Endothelial cell of umbilical vein (primary cell): ENCODE results near the gene GIMAP8. TPM values are rescaled to one million over a fixed set of nuclear protein-coding genes. Genes with fewer than 3 reads are reported as not detected.

Experiments used
- BruUV-seq: library from RNA; stranded (reverse); fragments of 400-500 nt; replicated peaks from 2 replicates; lab custom pipeline; 2021; lab: Mats Ljungman, UMichigan
- CTCF ChIA-PET: fragments of 300-600, 350-600 bp; sonication (Branson Sonifier 250); formaldehyde crosslinking; loops from one replicate; lab custom pipeline; 2021; ENCODE audit warnings: antibody characterized with exemption, inconsistent platforms; lab: Charles Lee
- POLR2A ChIA-PET: fragments of 300-600, 350-600 bp; sonication (Branson Sonifier 250); formaldehyde crosslinking; loops from one replicate; lab custom pipeline; 2021; ENCODE audit warnings: antibody characterized with exemption, inconsistent platforms; lab: Charles Lee
- DNase-seq: peaks from one replicate; pipeline ENCODE4 v3.0.0-alpha.2; 2011; ENCODE audit warnings: low read depth, low spot score
- FAIRE-seq: peaks from 2 replicates; lab custom pipeline; 2011; peaks lifted over from hg19 to GRCh38; lab: Jason Lieb, UNC
- H2AFZ ChIP-seq: 2 replicates; pipeline ENCODE4 v1.6.0; 2012; ENCODE audit warnings: low read depth, low read length, control low read depth, inconsistent platforms
- H3K27ac ChIP-seq: 2 replicates; pipeline ENCODE4 v1.5.1; 2011; ENCODE audit warnings: low read depth, mild to moderate bottlenecking, control low read depth, low read length, moderate library complexity; ENCODE audit not compliant: insufficient read depth
- H3K27me3 ChIP-seq, 2 experiments: 2 replicates each; pipeline versions ENCODE4 v1.6.0 to v1.6.1; 2011; ENCODE audit warnings: low read length in 2 of 2, mixed read lengths in 1 of 2; ENCODE audit not compliant: control insufficient read depth in 2 of 2, insufficient read depth in 2 of 2
- H3K36me3 ChIP-seq, 2 experiments: 2 replicates in 1 of 2; 3 replicates in 1 of 2; pipeline ENCODE4 v1.5.1; 2011; ENCODE audit warnings: low read length in 2 of 2, mild to moderate bottlenecking in 1 of 2, moderate library complexity in 1 of 2; ENCODE audit not compliant: control insufficient read depth in 2 of 2, insufficient read depth in 2 of 2; ENCODE audit errors: extremely low read depth in 1 of 2
- H3K4me1 ChIP-seq: 3 replicates; pipeline ENCODE4 v1.5.1; 2011; ENCODE audit warnings: mild to moderate bottlenecking, low read length; ENCODE audit not compliant: control insufficient read depth, insufficient read depth; ENCODE audit errors: extremely low read depth
- H3K4me2 ChIP-seq: 2 replicates; pipeline ENCODE4 v1.6.1; 2011; ENCODE audit warnings: low read length, control low read depth, mixed read lengths; ENCODE audit not compliant: insufficient read depth
- H3K4me3 ChIP-seq, 3 experiments: fragments of 200-600 bp in 1 of 3; sonication (generic), shearing (Covaris generic) in 1 of 3; replicated peaks in 1 of 3; 2 replicates each; pipeline ENCODE4 v1.5.1; 2011 to 2016; ENCODE audit warnings: control low read depth in 3 of 3, low read length in 3 of 3, mild to moderate bottlenecking in 2 of 3, inconsistent platforms in 1 of 3, low read depth in 1 of 3, moderate library complexity in 1 of 3; ENCODE audit not compliant: insufficient read depth in 1 of 3
- H3K79me2 ChIP-seq: 2 replicates; pipeline ENCODE4 v1.6.0; 2012; ENCODE audit warnings: low read length, inconsistent platforms; ENCODE audit not compliant: control insufficient read depth, insufficient read depth
- H3K9ac ChIP-seq: replicated peaks from 2 replicates; pipeline ENCODE3; 2011; ENCODE audit warnings: low read length, control low read depth; ENCODE audit not compliant: insufficient read depth; ENCODE audit errors: extremely low read depth
- H3K9me1 ChIP-seq: replicated peaks from 3 replicates; pipeline ENCODE4 v1.6.0; 2011; ENCODE audit warnings: mild to moderate bottlenecking, low read length; ENCODE audit not compliant: control insufficient read depth, insufficient read depth; ENCODE audit errors: extremely low read depth
- H3K9me3 ChIP-seq: replicated peaks from 2 replicates; pipeline ENCODE4 v1.5.1; 2012; ENCODE audit warnings: low read length, inconsistent platforms; ENCODE audit not compliant: control insufficient read depth, insufficient read depth
- H4K20me1 ChIP-seq: replicated peaks from 2 replicates; pipeline ENCODE3; 2011; ENCODE audit warnings: mild to moderate bottlenecking, low read length; ENCODE audit not compliant: control insufficient read depth, insufficient read depth; ENCODE audit errors: extremely low read depth
- EZH2 ChIP-seq: IDR thresholded peaks from 2 replicates; pipeline ENCODE4 v1.6.1; 2012; ENCODE audit warnings: borderline replicate concordance, low read depth, mild to moderate bottlenecking, moderate library complexity, low read length, inconsistent platforms; ENCODE audit not compliant: severe bottlenecking
- FOS ChIP-seq: IDR thresholded peaks from 2 replicates; pipeline ENCODE4 v1.6.1; 2011; ENCODE audit warnings: mild to moderate bottlenecking, low read length, moderate library complexity, borderline replicate concordance; ENCODE audit not compliant: insufficient read depth
- GATA2 ChIP-seq: IDR thresholded peaks from 2 replicates; pipeline ENCODE4 v1.7.0; 2011; ENCODE audit warnings: low read depth, mild to moderate bottlenecking, moderate library complexity, mixed read lengths, low read length; ENCODE audit not compliant: insufficient read length, insufficient read depth
- JUN ChIP-seq: IDR thresholded peaks from 2 replicates; pipeline ENCODE4 v1.6.1; 2011; ENCODE audit warnings: borderline replicate concordance, low read depth; ENCODE audit not compliant: insufficient read length, insufficient read depth
- MAX ChIP-seq: IDR thresholded peaks from 2 replicates; pipeline ENCODE4 v1.6.1; 2011; ENCODE audit not compliant: insufficient read depth, insufficient read length
- MYC ChIP-seq: IDR thresholded peaks from one replicate; pipeline ENCODE4 v1.6.1; 2011; ENCODE audit warnings: mild to moderate bottlenecking, low read depth, low read length
- POLR2A ChIP-seq: IDR thresholded peaks from 2 replicates; pipeline ENCODE4 v1.6.1; 2012; ENCODE audit warnings: low read depth, mild to moderate bottlenecking, control low read depth, low read length
- POLR2AphosphoS5 ChIP-seq: IDR thresholded peaks from 2 replicates; pipeline ENCODE4 v1.6.1; 2012; ENCODE audit warnings: low read depth, mild to moderate bottlenecking, control low read depth, low read length, moderate library complexity; ENCODE audit not compliant: insufficient read depth
- dilution Hi-C: fragments of 300-500 bp; cut with MboI; formaldehyde crosslinking; loops from one replicate; pipeline ENCODE4 v1.15.0; 2019; ENCODE audit warnings: low sequenced_read_pairs; ENCODE audit not compliant: extremely low pct_ligation_motif_present
- intact Hi-C: fragments of 100-400 bp; cut with micrococcal nuclease; formaldehyde crosslinking; loops from one replicate; pipeline ENCODE4 v1.10.0; 2022
- polyA plus RNA-seq, 4 experiments: library from polyadenylated mRNA; depleted of rRNA in 3 of 4; stranded (reverse) in 3 of 4; unstranded in 1 of 4; fragments of >200 nt; gene quantifications; 2 replicates each; pipeline versions ENCODE4 v1.2.1 to v1.2.3, GENCODE V29; 2011 to 2012; ENCODE audit warnings: missing spikeins in 1 of 4
- total RNA-seq: library from RNA; stranded (reverse); gene quantifications from 2 replicates; pipeline ENCODE4 v1.2.3, GENCODE V29; 2021

The GIMAP8 gene
- total and polyA plus RNA-seq, 2 donors (not counting 3 experiments of a cell fraction or from before 2014, with no cell fraction given), result 32.2 to 71.8 TPM

- H3K27ac ChIP-seq, result no peak overlapping the region
- no peaks in the 10 kb centered on the region for H3K36me3 ChIP-seq
- DNase-seq, result no peak
- no peaks in the 10 kb centered on the region for H3K27me3 ChIP-seq
- no TSS peak for BruUV-seq
- H2AFZ ChIP-seq, result no peak overlapping the region
- CTCF ChIA-PET, result interaction anchor here (0.7 to 1.8 kb wide), 2 partner anchors 12 to 40 kb away, joined by 3 to 6 read pairs; partner anchors contain the start of gene REPIN1
- no peaks in the 10 kb centered on the region for H3K9me1 ChIP-seq
- POLR2A ChIA-PET, result no interaction called here
- no peaks in the 10 kb centered on the region for H4K20me1 ChIP-seq
- dilution Hi-C loops, result no loop called here
- H3K9me3 ChIP-seq, result no peaks in the 10 kb centered on the region
- H3K4me2 ChIP-seq, result no peak overlapping the region
- TF ChIP-seq GATA2 (no peak), POLR2A (no peak), EZH2 (no peak), JUN (no peak), MYC (no peak), MAX (no peak), FOS (no peak)
- no peak overlapping the region for H3K9ac ChIP-seq
- no peak for FAIRE-seq
- no peak overlapping the region for H3K4me3 ChIP-seq
- no peaks in the 10 kb centered on the region for H3K79me2 ChIP-seq
- H3K4me1 ChIP-seq, result peaks cover 10% of the 10 kb centered on the region
- intact Hi-C loops, result no loop called here
Measured at GRCh38 chr7:150409300-150410030, 41.0 kb upstream of the GIMAP8 start.

GRCh38 chr7:150410131-150410530, 40.3 kb upstream of the GIMAP8 start:
- Histone ChIP-seq H3K9me1 (no peaks in the 10 kb centered on the region), H3K36me3 (no peaks in the 10 kb centered on the region), H3K4me2 (no peak overlapping the region), H2AFZ (no peak overlapping the region), H3K4me3 (no peak overlapping the region), H3K9me3 (no peaks in the 10 kb centered on the region), H3K27me3 (no peaks in the 10 kb centered on the region), H3K9ac (no peak overlapping the region), H4K20me1 (no peaks in the 10 kb centered on the region), H3K27ac (no peak overlapping the region), H3K4me1 (peaks cover 7% of the 10 kb centered on the region), H3K79me2 (no peaks in the 10 kb centered on the region)
- dilution Hi-C loops (no loop called here), intact Hi-C loops (no loop called here)
- TF ChIP-seq POLR2AphosphoS5, result no peak
- no peak for TF ChIP-seq POLR2A
- TF ChIP-seq FOS, result no peak
- no peak for TF ChIP-seq GATA2
- TF ChIP-seq EZH2, result no peak
- CTCF ChIA-PET, result interaction anchor here (0.7 to 1.8 kb wide), 2 partner anchors 11 to 41 kb away, joined by 3 to 6 read pairs; partner anchors contain the start of gene REPIN1
- POLR2A ChIA-PET, result no interaction called here
- no peak for FAIRE-seq
- no TSS peak for BruUV-seq
- no peak for DNase-seq
